Activated naive CD4-positive, alpha-beta T cell treated with anti-CD3 and anti-CD28 coated beads, Interleukin-2, amount 50 U/mL, for 16 hours (primary cell): ENCODE data around the gene CMKLR1.

Experiments
- DNase-seq: peaks from one replicate; pipeline ENCODE4 v3.0.0-alpha.2; 2020

CMKLR1 gene

DNA sequence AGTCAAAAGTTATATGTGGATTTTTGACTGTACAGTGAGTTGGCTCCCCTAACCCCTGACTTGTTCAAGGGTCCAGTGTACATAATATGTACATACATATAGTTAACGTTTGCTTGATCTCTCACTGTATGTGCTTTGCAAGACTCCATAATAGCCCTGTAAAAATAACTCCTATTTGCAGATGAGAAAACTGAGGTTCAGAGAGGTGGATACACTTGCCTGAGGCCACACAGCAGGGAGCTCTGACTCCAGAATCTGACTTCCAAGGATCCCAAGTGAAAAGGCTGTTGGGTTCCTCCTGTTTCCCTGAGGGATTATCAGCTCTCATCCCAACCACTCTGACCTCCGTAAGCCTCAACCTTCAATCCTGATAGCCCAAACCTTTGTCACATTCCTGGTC is 41.7 kb downstream of the CMKLR1 start:
- DNase-seq, result no peak

DNA sequence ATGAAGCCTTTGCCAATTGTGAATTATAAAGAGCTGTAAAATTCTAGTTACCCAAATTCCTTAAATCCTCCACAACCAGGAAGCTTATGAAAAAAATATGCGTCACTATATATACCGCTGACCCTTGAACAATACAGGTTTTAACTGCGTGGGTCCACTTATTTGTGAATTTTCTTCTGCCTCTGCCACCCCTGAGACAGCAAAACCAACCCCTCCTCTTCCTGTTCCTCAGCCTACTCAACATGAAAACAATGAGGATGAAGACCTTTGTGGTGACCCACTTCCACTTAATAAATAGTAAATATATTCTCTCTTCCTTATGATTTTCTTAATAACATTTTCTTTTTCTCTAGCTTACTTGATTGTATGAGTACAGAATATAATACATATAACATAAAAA is 42.2 kb downstream of the CMKLR1 start:
- DNase-seq, result no peak

DNA sequence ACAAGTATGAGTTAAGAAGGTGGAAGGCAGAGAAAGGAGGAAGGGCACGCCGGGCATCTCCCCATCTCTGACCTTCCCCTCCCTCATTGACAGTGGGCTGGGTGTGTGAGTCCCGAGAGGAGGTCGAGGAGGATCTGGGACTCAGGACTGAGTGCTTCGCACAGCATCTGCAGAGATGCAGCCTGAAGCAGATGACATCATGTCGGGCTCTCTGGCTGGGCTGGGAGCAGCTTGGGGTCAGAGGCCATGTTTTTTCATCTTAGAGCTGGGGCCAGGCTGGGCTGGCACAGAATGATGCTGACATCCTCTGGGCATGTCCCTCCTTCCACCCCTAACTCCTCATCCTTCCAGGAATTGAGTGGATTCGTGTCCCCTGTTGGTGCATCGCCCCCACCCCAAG is 43.5 kb downstream of the CMKLR1 start:
- no peak for DNase-seq

DNA sequence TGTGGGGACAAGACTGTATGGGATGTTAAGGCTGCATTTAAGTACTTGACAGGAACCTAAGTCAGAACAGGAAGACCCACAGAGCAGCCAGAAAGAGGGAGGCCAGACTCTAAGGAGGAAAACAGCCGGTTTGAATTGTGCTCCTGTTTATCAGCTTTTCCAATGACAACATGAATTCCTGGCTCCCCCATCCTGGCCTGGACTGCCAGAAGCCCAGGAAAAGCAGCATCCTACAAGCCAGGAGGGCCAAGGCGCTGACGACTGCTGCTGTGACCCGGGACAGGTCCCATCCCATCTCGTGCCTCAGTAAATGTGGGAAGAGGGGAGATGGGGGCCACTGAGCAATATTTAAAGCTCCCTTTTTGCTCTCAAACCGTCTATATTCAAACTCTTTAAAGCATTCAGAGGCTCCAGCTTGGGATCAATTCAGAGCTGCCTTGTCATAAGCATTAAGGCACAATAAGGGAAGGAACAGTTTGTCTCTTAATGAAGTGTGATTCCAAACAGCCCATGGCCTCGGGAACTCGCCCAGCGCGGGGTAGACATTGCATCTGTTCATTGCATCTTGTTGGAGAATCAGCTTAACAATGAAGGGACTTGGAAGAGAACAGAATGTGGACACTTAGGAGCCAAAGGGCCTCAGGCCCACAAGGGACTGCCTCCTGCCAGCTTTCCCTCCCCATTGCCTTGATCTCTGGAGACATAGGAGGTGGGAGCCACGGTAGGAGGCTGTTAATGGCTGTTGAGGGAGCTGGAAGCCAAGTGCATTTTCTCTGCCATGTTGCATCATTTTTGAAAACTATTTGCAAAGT is 49.6 kb downstream of the CMKLR1 start:
- no peak for DNase-seq

DNA sequence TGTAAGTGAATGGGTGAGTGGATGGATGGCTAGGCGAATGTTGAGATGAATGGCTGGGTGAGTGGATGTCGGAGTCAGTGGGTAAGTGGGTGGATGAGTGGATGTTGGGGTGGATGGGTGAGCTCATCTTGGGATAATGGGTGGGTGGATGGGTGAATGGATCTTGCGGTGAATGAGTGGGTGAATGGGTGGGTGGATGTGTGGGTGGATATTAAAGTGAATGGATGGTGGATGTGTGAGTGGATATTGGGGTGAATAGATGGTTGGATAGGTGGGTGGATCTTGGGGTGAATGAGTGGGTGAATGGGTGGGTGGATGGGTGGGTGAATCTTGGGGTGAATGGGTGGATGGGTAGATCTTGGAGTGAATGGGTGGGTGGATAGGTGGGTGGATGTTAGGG is 51.9 kb downstream of the CMKLR1 start:
- no peak for DNase-seq

DNA sequence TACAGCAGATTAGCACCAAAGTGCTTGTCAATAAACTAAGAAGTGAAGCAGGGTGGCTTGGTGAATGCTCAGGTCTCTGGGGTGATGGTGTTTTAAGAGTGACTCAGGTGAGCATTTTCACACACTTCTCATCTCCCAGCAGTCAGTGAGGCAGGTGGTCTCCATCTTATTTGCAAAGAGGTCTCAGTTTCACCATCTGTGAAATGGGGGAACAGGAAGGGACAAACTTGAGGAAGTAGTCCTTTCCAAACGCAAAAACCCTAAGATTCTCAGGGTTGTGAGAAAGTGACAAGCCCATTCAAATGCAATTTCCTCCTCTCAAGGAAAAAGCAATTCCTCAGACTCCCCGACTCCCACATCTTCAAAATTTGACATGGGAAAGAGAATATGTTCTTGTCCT is 54.1 kb downstream of the CMKLR1 start:
- no peak for DNase-seq

DNA sequence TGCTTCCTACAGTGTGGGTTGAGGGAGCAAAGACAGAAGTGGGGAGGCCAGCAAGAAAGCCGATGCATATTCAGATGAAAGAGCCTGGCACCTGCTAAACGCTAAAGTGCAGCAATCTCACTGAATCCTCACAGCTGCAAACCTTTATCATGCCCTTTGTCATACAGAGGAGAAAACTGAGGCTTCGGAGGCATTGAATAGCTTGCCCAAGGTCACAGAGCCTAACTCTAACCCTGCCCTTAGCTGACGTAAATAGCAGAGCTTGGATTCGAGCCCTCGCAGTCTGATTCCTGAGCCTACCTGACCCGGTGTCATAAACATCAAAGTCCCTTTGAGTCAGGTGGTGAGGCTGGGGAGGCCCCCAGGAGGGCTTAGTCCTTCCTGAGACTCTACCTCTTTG is 54.9 kb downstream of the CMKLR1 start:
- no peak for DNase-seq

DNA sequence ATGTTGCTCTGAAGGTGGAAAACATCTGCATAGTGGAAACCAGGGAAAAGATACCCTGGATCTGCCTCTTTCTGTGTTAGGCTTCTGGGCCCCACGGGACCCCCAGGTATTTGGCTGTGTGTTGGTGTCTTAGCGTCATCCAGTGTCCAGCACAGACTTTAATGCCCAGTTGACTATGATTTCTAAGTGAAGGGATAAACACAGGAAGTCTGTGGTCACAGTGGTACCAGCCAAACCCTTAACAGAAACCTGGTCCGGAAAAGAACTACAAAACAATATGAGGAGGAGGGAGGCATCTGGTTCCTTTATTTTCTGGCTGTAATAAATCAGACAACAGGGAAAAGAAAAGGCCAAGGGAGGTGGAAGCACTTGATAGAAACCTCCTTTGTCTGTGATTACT is 56.4 kb downstream of the CMKLR1 start:
- no peak for DNase-seq

DNA sequence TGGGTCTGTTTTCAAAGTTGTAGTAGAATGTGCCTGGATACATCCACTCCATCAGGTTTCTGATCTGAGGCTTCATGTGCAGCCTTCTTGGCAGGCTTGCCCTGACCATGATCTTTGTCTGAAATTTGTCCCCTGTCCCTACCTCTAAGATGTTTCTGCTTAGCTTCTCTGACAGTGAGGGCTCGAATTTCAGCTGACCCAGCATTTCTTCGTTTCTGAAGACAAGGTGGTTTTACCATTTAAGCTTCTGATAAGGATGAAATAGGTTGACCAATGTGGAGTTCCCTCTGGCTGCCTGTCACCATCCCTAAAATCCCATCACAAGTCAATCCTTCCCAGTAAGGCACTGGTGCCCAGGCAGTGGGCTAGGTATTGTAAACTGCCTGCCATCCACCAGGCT is 57.0 kb downstream of the CMKLR1 start:
- DNase-seq, result no peak

DNA sequence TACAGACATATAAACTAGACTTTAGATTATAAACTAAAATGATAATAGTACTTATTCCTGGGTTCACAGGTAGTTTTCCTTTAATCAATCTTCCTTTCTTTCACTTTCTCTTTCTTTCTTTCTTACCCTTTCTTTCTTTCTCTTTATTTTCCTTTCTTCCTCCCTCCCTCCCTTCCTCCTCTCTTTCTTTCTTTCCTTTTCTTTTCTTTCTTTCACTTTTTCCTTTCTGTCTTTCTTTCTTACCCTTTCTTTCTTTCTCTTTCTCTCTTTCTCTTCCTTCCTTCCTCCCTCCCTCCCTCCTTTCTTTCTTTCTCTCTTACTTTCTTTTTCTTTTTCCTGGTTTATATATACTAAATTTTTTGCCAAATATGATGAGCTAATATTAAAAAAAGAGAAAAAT is 61.5 kb downstream of the CMKLR1 start:
- DNase-seq, result no peak

DNA sequence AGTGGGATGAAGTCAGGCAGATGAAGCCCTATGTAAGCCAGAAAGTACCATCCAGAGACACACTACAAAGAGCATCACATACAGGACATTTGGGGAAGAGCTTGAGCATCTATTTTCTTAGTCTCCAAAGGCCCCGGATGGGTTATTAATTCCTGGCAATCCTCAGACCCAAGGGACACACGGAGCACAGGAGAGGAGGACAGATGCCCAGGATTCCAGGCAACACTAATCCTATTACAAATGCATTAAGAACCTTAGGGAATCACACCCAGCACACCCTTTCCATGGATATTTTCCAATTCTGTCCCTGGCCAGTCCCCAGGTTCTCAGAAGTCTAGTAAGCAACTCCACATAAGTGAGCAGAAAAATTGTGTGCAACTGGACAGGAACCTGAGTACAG is 65.9 kb downstream of the CMKLR1 start:
- no peak for DNase-seq

DNA sequence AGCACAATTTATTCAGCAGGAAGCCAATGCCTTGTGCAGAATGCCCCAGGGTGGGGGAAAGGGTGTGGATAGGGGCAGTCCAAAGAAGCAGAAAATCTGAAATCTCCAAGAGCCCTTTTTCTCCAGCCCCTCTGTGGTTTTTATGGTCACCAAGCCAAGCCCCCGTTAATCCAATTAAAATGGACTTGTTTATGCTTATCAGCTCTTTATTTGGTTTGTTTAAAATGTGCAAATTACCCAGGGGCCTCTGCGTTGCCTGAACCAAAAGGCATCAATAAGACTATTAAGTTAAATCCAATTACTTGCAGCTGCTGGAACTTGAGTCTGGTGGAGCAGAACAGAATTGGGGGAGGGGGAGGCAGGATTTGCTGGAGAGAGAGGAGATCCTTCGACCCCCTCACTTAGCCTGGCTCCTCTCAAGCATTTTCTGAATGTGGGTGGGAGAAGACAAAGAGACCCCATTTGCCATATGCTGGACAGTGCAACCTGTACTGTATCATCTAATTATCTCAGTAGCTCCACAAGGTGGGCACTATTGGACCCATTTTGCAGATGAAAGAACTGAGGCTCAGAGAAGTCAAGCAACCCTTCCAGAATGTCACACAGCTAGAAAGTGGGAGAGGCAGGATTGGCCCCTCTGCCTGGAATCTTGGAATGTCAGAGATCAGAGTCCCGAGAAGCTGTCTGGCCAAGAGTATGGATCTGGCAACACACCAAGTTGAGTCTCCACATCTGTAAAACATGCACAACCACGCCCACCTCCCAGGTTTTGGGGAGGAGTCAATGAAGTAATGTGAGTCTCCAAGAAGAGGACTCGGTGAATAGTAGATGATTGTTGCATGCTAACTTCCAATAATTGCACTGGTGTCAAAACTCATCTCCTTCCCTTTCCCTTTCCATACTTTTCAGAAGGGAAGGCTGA is 66.9 kb downstream of the CMKLR1 start:
- DNase-seq, result no peak

DNA sequence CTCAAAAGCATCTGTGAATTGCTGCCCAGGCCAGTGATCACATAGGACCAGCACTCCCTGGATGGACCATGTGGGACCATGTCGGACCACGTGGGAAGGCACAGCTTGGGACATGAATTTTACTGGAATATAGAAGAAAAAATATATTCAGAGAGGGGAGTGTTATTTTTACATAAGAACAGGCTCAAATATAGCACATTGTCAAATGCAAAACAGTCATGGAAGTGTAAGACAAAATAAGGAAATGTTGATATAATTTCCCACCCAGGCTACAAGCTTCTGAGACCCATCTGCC is 68.3 kb downstream of the CMKLR1 start:
- no peak for DNase-seq

DNA sequence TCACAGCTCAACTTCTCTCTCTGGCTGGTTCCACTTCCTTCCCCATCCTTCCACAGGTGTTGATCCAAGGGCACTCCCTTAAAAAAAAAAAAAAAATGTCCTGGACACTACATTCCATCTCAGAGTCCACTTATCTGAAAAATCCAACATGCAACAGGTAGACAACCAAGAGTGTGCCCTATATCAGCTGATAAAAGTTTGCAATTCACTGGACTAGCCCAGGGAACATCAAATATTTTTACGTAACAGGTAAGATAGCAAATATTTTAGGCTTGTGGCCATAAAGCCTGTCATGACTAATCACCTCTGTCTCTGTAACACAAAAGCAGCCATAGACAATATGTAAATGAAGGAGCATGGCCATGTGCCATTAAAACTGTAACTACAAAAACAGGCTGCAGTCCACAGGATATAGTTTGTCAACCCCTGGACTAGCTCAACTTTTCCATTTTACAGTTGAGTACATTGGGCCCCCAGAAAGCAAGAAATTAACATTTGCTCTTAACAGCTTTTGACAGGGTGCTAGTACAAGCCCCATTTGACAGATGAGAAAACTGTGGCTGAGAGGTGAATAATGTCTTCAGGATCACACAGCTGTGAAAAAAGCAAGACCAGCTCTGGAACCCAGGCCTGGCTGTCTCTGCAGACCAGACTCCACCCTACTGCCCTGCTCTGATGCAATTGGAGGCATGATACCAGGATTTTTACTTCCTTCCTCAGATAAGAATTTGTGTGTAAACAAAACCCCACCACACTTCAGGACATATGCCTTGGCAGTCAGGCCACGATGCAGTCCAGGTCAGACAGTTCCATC is 68.9 kb downstream of the CMKLR1 start:
- no peak for DNase-seq

DNA sequence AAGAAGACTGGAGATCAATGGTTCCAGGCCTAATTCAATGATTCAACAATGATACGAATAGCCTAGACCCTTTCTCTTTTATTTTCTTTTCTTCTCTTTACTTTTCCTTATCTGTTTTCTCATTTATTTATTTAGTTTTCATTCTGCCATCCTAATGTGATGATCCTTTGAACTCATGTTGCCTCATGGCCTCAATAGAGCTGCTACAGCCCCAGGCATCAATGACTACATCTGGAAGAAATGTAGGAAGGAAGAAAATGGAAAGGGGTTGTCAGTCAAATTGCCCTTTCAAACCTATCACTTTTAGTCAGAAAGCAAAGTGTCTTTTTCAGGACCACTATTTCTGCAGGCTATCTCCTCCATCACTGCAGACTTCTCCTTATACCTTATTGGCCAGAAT is 69.9 kb downstream of the CMKLR1 start:
- DNase-seq, result no peak

DNA sequence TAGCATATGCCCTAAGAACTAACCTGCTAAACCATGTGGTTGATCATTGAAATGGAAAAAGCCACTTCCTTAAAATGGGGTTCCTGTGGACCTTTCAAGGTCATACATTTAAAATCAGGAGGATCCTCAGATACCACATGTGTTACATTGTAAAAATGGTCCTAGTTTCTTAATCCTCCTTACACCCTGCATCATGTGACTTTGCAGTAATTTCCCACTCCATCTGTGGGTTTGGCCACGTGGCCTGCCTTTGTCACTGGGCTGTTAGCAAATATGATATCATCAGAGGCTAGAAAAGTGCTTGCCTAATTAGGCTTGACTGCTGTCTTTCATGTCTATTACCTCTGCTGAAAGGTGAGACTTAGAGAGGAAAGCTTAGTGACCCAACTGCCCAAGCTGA is 70.7 kb downstream of the CMKLR1 start:
- DNase-seq, result no peak

DNA sequence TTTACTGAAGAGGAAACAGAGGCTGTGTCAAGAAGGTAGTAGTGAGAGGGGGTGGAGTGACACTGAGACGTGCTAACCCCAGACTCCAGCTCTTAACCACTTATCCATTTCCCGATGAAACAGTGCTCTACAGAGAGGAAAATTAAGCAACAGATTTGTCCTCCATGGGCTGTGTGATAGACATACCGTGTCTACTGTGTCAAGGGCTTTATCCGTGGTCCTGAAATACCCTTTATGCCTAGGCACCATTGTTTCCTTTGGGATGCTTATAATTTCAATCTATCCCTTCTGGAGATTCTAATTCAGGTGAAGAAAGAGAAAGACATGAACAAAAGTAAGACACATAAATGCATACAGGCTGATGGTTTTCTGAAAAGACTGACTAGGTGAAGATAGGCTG is 71.7 kb downstream of the CMKLR1 start:
- no peak for DNase-seq

DNA sequence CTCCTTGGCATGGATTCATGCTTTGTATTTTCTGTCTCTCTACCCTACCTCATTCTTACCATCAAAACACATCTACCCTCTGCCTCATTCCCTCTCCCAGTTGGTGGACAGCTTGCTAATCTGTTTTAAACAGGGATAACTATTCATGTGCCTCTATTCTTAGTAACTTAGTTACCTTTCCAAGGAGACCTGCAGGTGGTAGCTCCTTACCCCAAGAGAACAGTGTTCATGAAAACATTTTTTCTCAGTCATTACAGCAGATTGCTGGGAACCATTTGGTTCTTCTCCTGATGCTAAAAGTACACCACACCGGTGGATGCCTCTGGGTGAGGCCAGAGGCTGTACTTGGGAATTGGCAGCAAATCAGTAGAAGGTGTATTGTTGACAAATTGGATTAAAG is 73.0 kb downstream of the CMKLR1 start:
- no peak for DNase-seq

DNA sequence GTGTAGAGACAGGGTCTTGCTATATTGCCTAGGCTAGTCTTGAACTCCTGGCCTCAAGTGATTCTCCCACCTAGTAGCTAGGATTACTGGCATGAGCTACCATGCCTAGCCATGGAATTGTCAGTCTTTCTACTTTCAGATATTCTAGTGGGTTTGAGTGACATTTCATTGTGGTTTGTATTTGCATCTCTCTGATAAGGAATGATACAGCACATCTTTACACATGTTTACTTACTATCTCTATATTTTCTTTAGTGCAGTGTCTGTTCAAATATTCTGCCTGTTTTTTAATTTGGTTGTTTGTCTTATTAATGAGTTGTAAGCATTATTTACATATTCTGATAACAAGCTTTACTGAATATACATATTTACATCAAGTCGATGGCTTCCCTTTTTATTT is 73.6 kb downstream of the CMKLR1 start:
- no peak for DNase-seq

DNA sequence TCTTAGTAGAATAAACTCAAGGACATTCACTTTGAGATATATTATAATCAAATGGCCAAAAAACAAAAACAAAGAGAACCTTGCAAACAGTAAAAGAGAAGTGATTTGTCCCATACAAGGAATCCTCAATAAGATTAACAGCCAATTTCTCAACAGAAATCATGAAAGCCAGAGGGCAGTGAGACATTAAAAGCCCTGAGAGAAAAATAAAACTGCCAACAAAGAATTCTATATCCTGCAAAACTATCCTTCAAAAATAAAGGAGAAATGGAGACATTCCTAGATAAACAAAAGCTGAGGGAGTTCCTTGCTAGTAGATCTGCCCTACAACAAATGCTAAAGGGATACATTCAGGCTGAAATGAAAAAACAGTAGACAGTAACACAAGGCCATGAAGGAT is 78.1 kb downstream of the CMKLR1 start:
- no peak for DNase-seq

DNA sequence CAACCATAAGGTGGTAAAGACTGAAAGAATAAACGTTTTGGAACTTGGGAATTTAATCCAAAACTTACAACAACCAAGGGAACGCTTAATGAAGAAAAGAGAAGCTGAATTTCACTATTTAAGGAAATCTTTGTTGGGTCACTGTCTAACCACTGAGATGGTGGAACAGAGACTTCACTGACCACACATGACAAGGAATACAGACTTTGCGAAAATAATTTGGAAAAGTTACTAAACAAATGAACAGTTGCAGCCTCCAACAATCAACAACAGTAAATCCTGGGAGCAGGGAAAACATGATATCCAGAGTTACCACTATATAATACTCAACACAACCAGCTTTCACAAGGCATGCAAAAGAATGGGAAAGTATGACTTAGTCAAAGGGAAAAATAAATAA is 79.1 kb downstream of the CMKLR1 start:
- DNase-seq, result no peak

DNA sequence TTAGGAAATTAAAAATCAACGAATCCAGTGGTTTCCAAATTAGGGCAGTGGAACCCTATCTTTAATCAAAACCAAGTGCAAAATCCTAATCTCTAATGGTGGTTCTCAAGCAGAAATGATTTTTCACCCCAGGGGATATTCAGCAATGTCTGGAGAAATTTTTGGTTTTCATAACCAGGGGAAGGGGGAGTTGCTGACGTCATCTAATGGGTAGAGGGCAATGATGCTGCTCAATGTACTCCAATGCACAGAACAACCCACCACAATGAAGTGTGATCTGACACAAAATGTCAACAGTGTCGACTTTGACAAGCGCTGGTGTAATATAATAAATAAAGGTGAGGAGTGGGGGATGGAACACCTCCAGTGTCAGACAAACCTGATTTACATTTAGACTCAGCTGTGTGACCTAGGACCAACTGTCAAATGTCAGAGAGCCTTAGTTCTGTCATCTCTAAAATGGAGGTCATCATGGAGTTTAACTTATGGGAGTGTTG is 81.5 kb downstream of the CMKLR1 start:
- DNase-seq, result no peak

DNA sequence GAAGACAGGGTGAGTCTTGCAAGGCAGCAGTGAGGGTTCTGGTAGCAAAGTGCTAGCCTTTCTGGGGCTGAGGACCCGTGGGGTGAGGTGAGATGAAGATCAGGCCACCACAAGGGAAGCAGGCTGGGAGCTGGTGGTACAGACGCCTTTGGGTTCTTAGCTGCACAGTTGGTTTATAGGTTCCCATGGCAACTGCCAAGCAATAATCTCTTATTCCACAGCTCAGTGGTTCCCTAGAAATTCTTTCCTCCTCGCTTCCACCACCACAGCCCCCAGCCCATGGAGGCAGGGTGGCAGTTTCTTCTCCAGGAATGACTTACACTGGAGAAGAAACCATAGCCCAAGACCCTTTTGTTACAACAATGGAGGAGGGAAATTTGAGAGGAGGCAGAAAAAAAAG is 82.1 kb downstream of the CMKLR1 start:
- no peak for DNase-seq

DNA sequence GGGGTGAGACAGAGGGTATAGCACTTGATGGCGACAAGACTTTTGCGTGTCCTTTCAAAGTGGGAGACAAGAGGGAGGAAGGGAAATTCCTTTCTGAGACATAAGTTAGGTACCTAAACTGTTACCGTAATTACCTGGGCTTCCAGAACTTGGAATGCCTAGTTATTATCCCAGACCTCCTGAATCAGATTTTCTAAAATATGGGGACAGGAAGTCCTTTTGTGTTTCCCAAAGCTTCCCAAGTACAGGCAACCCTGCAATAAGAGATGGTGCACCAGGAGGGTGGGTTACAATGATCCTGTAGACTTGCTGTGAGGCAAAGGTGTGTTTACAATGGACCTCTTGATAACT is 83.9 kb downstream of the CMKLR1 start:
- DNase-seq, result no peak
